Activated naive CD4-positive, alpha-beta T cell (primary cell): ENCODE data around the gene FBXO17.
"Not testable (repeated sequence)": the region's sequence is repeated elsewhere in the genome, so short reads cannot be mapped to it uniquely, and the experiment has no call there.

ENCODE experiments used
- DNase-seq, 4 experiments: peaks; one replicate each; lab custom pipeline; 2025; lab: John Stamatoyannopoulos, UW

The FBXO17 gene

GRCh38 chr19:38980583-38981374 lies 5.2 kb upstream of the FBXO17 start:
- DNase-seq: no peak

GRCh38 chr19:38979812-38980211 lies 4.3 kb upstream of the FBXO17 start:
- no peak for DNase-seq

GRCh38 chr19:38978326-38978689 lies 2.8 kb upstream of the FBXO17 start:
- no peak for DNase-seq

GRCh38 chr19:38977445-38978325 lies 2.1 kb upstream of the FBXO17 start:
- no peak for DNase-seq

GRCh38 chr19:38975861-38976271 lies 324 bp upstream of the FBXO17 start:
- no peak for DNase-seq

- no peak for DNase-seq
Observed at GRCh38 chr19:38974624-38975213, 823 bp downstream of the FBXO17 start.

- no peak for DNase-seq
Observed at GRCh38 chr19:38971672-38972071, 3.9 kb downstream of the FBXO17 start.

GRCh38 chr19:38970664-38971532 lies 4.6 kb downstream of the FBXO17 start:
- no peak for DNase-seq

- DNase-seq: not testable (repeated sequence)
Observed at GRCh38 chr19:38966149-38966548, 9.4 kb downstream of the FBXO17 start.

- DNase-seq: no peak
Observed at GRCh38 chr19:38964738-38965137, 10.8 kb downstream of the FBXO17 start.

GRCh38 chr19:38959618-38960017 lies 15.9 kb downstream of the FBXO17 start:
- no peak for DNase-seq

GRCh38 chr19:38958301-38958700 lies 17.2 kb downstream of the FBXO17 start:
- no peak for DNase-seq

- DNase-seq: no peak
Observed at GRCh38 chr19:38956264-38956663, 19.3 kb downstream of the FBXO17 start.

- DNase-seq: no peak
Observed at GRCh38 chr19:38953677-38954076, 21.9 kb downstream of the FBXO17 start.

GRCh38 chr19:38952395-38953165 lies 23.0 kb downstream of the FBXO17 start:
- no peak for DNase-seq

GRCh38 chr19:38951187-38951586 lies 24.4 kb downstream of the FBXO17 start:
- no peak for DNase-seq

- DNase-seq: peak; percentile 30 to 75 (median 54)
Observed at GRCh38 chr19:38949580-38950367, 25.8 kb downstream of the FBXO17 start.

GRCh38 chr19:38946229-38947010 lies 29.1 kb downstream of the FBXO17 start:
- DNase-seq: no peak

GRCh38 chr19:38945562-38946228 lies 29.8 kb downstream of the FBXO17 start:
- DNase-seq: no peak
